ENCODE measurements around the gene ZNRF2. TPM values are rescaled to one million over a fixed set of nuclear protein-coding genes. Genes with fewer than 3 reads are reported as not detected.

ZNRF2 gene
- total RNA-seq, 1 donor from 2014 or later: 31.7 TPM

GRCh38 chr7:30413864-30414263 is 129.5 kb downstream of the ZNRF2 start:
- Histone ChIP-seq H3K4me3 (no peak overlapping the region), H3K9me3 (no peaks in the 10 kb centered on the region), H3K27ac (no peak overlapping the region), H3K4me1 (no peaks in the 10 kb centered on the region), H3K36me3 (no peaks in the 10 kb centered on the region), H3K27me3 (no peaks in the 10 kb centered on the region)
- intact Hi-C loops (cut with DNase I): loop anchor here (1.0 to 5.0 kb wide), 3 partner anchors 138 to 467 kb away; no protein-coding TSS in a partner anchor
- TF ChIP-seq CTCF (IDR thresholded peaks at IDR 0.05): no peak
- DNase-seq (ENCODE audit: low spot score in 2 of 2): no peak

Other genes with a start within 250 kb of the ZNRF2 start
- gene MTURN, start 149.6 kb upstream of the ZNRF2 start, total RNA-seq: 40.9 TPM
- 20.0 TPM for gene NOD1, start 194.2 kb downstream of the ZNRF2 start, total RNA-seq
- 0.43 TPM for gene GGCT, start 220.2 kb downstream of the ZNRF2 start, total RNA-seq